Measurements from ENCODE around the gene ISL2.

- no peak for TF ChIP-seq EP300 (IDR thresholded peaks at IDR 0.05; ENCODE audit: low read depth)
- no peak for TF ChIP-seq CTCF (IDR thresholded peaks at IDR 0.05)
- peak in 1 of 3 donors; percentile 16 for TF ChIP-seq POLR2AphosphoS5 (IDR thresholded peaks at IDR 0.05)
- no peak for TF ChIP-seq POLR2A (IDR thresholded peaks at IDR 0.05)
Measured at GRCh38 chr15:76337696-76338485, 1.3 kb downstream of the ISL2 start.
